ENCODE measurements around the gene MED10. TPM values are rescaled to one million over a fixed set of nuclear protein-coding genes. Genes with fewer than 3 reads are reported as not detected.

Gene MED10
- total and polyA plus RNA-seq, 5 donors = 20.0 to 29.4 (median 24.2) TPM

- no peaks in the 10 kb centered on the region for H3K27me3 ChIP-seq (ENCODE audit: control insufficient read depth, insufficient read depth)
- no peak overlapping the region for H3K4me3 ChIP-seq (ENCODE audit: low read length)
- 94% methylated on average over 21 of the region's 21 CpGs for WGBS
- H3K27ac ChIP-seq (ENCODE audit: low read length) = no peak overlapping the region
- no peak for ATAC-seq
- H3K9me3 ChIP-seq (ENCODE audit: control insufficient read depth, low read length) = peaks cover 1% of the 10 kb centered on the region
- intact Hi-C loops (cut with DNase I) = no loop called here
- no peaks in the 10 kb centered on the region for H3K4me1 ChIP-seq (ENCODE audit: control insufficient read depth, insufficient read depth, low read length)
- DNase-seq = no peak
Observed at GRCh38 chr5:6322163-6322713, 56.1 kb downstream of the MED10 start.

Other genes with a start within 250 kb of the MED10 start
- gene UBE2QL1, start 70.3 kb upstream of the MED10 start, total RNA-seq = 10 to 100 TPM in 3 of 4 donors, 1 to 10 TPM in 1; 5.5 to 16.7 (median 14.8) TPM
- 9.3 TPM for gene UBE2QL1, start 70.3 kb upstream of the MED10 start, polyA plus RNA-seq